Activated naive CD8-positive, alpha-beta T cell treated with anti-CD3 and anti-CD28 coated beads, Interleukin-2, amount 50 U/mL, for 24 hours (primary cell): ENCODE measurements around the gene BANK1.

Source experiments
- ATAC-seq: fragments of 150-1000 bp; cut with Tn5 transposase; one replicate; pipeline ENCODE4 v1.10.0; 2021
- DNase-seq: peaks from one replicate; pipeline ENCODE4 v3.0.0; 2021
- H3K27ac Mint-ChIP-seq: one replicate; pipeline ENCODE4 v1.8.0; 2021; ENCODE audit warnings: mild to moderate bottlenecking, mixed read lengths
- H3K27me3 Mint-ChIP-seq: one replicate; pipeline ENCODE4 v1.8.0; 2021; ENCODE audit warnings: mixed read lengths
- H3K36me3 Mint-ChIP-seq: one replicate; pipeline ENCODE4 v1.8.0; 2021; ENCODE audit warnings: low read depth, mixed read lengths
- H3K4me1 Mint-ChIP-seq: one replicate; pipeline ENCODE4 v1.8.0; 2021; ENCODE audit warnings: mixed read lengths
- H3K4me3 Mint-ChIP-seq: one replicate; pipeline ENCODE4 v1.8.0; 2021; ENCODE audit warnings: mild to moderate bottlenecking, moderate library complexity, mixed read lengths
- H3K9me3 Mint-ChIP-seq: one replicate; pipeline ENCODE4 v1.8.0; 2021; ENCODE audit warnings: mixed read lengths

The BANK1 gene

GRCh38 chr4:101843054-101843453, 52.5 kb downstream of the BANK1 start:
- H3K9me3 Mint-ChIP-seq: no peaks in the 10 kb centered on the region
- H3K27ac Mint-ChIP-seq: no peak overlapping the region
- peak overlapping the region; percentile 29 for H3K4me3 Mint-ChIP-seq
- H3K4me1 Mint-ChIP-seq: no peaks in the 10 kb centered on the region
- H3K36me3 Mint-ChIP-seq: no peaks in the 10 kb centered on the region
- ATAC-seq (no peak), DNase-seq (no peak)
- H3K27me3 Mint-ChIP-seq: no peaks in the 10 kb centered on the region

- H3K27ac Mint-ChIP-seq: no peak overlapping the region
- no peaks in the 10 kb centered on the region for H3K27me3 Mint-ChIP-seq
- no peaks in the 10 kb centered on the region for H3K4me1 Mint-ChIP-seq
- ATAC-seq: no peak
- DNase-seq: no peak
- no peaks in the 10 kb centered on the region for H3K9me3 Mint-ChIP-seq
- H3K36me3 Mint-ChIP-seq: no peaks in the 10 kb centered on the region
- H3K4me3 Mint-ChIP-seq: no peak overlapping the region
Measured at GRCh38 chr4:101846550-101846949, 56.0 kb downstream of the BANK1 start.

DNA sequence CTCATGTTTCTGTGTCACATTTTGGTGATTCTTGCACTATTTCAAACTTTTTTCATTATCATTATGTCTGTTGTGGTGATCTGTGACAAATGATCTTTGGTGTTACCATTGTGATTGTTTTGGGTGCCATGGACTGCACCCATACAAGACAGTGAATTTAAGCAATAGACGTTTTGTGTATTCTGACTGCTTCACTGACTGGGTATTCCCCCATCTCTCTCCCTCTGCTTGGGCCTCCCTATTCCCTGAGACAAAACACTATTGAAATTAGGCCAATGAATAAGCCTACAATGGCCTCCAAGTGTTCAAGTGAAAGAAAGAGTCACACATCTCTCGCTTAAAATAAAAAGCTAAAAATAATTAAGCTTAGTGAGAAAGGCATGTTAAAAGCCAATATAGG, 60.2 kb downstream of the BANK1 start:
- Mint-ChIP-seq H3K27ac (no peak overlapping the region), H3K4me3 (no peak overlapping the region), H3K36me3 (no peaks in the 10 kb centered on the region), H3K4me1 (no peaks in the 10 kb centered on the region), H3K27me3 (no peaks in the 10 kb centered on the region), H3K9me3 (no peaks in the 10 kb centered on the region)
- ATAC-seq (no peak), DNase-seq (no peak)

DNA sequence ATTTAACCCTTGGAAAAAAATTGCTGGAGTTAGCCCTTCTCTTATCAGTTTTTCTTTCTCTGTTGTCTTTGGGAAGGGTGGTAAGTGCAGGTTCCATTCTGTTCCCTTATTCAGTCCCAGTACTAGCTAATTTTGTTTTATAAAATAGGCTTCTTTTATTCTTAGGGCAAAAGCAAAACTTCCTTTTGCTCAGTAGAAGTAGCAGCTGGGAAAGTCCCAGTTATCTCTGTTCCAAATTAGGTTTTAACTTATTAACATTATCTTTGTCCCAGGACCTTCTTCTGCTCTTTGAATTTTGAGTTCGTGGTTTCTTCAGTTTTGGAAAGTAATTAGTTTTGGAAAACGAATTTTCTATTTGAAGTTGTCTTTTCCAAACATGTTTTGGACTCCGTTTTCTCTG, 61.1 kb downstream of the BANK1 start:
- Mint-ChIP-seq H3K4me3 (no peak overlapping the region), H3K9me3 (no peaks in the 10 kb centered on the region), H3K27me3 (no peaks in the 10 kb centered on the region), H3K4me1 (peaks cover under 1% of the 10 kb centered on the region), H3K27ac (peak overlapping the region; percentile 66), H3K36me3 (no peaks in the 10 kb centered on the region)
- DNase-seq: no peak
- ATAC-seq: no peak

GRCh38 chr4:101853028-101853427, 62.5 kb downstream of the BANK1 start:
- H3K9me3 Mint-ChIP-seq: no peaks in the 10 kb centered on the region
- no peak for ATAC-seq
- no peaks in the 10 kb centered on the region for H3K27me3 Mint-ChIP-seq
- no peak for DNase-seq
- peaks cover 4% of the 10 kb centered on the region for H3K4me1 Mint-ChIP-seq
- no peaks in the 10 kb centered on the region for H3K36me3 Mint-ChIP-seq
- H3K27ac Mint-ChIP-seq: peak overlapping the region; percentile 37
- H3K4me3 Mint-ChIP-seq: no peak overlapping the region

DNA sequence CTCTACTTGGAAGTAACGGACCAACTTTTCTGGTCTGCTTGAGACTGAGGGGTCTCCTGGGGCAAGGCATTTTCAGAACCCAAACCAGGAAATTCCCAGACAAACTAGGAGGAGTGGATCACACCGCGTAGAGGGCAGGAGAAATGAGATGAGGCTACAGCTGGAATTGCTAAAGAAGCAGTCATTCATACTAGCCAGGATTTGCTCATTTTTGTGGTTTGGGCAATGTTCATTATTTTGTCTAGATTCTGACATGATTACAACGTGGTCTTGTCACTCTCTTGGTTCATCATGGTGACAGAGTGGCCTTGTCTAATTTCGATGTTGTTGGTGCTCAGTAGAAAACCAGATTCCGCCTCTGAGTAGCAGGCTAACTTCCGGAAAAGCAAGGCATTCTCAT, 63.2 kb downstream of the BANK1 start:
- Mint-ChIP-seq H3K4me1 (peaks cover 4% of the 10 kb centered on the region), H3K27me3 (no peaks in the 10 kb centered on the region), H3K27ac (no peak overlapping the region), H3K36me3 (no peaks in the 10 kb centered on the region), H3K4me3 (no peak overlapping the region), H3K9me3 (no peaks in the 10 kb centered on the region)
- DNase-seq (no peak), ATAC-seq (no peak)

DNA sequence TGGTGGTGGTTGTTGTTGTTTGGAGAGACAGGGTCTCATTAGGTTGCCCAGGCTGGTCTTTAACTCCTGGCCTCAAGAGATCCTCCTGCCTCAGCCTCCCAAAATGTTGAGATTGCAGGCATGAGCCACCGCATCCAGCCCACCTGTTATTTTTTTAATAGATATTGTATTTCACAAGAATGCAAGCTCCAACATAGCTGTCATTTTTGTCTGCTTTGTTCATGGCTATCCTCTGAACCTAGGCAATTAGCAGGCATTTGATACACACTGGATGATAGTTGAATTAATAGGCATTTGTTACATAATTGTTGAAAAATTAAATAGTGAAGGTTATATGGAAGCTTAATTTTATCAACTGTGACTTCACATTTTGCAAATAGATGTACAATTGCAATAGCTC, 64.7 kb downstream of the BANK1 start:
- Mint-ChIP-seq H3K27me3 (no peaks in the 10 kb centered on the region), H3K4me3 (no peak overlapping the region), H3K36me3 (no peaks in the 10 kb centered on the region), H3K9me3 (no peaks in the 10 kb centered on the region), H3K4me1 (peaks cover 4% of the 10 kb centered on the region), H3K27ac (no peak overlapping the region)
- DNase-seq (no peak), ATAC-seq (no peak)

- Mint-ChIP-seq H3K27ac (peak overlapping the region; percentile 2), H3K36me3 (peaks cover 3% of the 10 kb centered on the region), H3K9me3 (no peaks in the 10 kb centered on the region), H3K4me1 (peaks cover 4% of the 10 kb centered on the region), H3K27me3 (no peaks in the 10 kb centered on the region), H3K4me3 (no peak overlapping the region)
- no peak for ATAC-seq
- DNase-seq: no peak
Measured at GRCh38 chr4:101856149-101856548, 65.6 kb downstream of the BANK1 start.

DNA sequence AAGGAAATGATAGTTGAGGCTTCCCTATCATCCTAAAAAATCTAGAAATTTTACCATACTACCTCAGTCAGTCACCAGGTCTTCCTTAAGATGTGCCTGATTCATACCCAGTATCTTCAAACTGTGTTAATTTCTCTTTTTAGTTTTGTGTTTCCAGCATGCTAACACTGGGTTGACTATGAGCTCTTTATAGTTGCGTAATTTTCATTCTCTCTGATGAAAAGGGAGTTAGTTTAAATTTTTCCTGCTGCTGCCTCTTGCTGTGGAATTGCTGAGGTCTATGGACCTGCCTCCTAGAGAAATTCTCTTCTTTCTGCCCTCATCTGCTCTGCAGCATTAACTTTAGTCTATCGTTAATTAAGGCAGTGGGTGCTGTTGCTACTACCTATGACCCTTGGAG, 66.6 kb downstream of the BANK1 start:
- no peak overlapping the region for H3K27ac Mint-ChIP-seq
- ATAC-seq (no peak), DNase-seq (no peak)
- no peaks in the 10 kb centered on the region for H3K9me3 Mint-ChIP-seq
- H3K36me3 Mint-ChIP-seq: peaks cover 3% of the 10 kb centered on the region
- H3K4me1 Mint-ChIP-seq: peaks cover 4% of the 10 kb centered on the region
- H3K4me3 Mint-ChIP-seq: no peak overlapping the region
- H3K27me3 Mint-ChIP-seq: no peaks in the 10 kb centered on the region

- Mint-ChIP-seq H3K9me3 (no peaks in the 10 kb centered on the region), H3K4me1 (peaks cover 4% of the 10 kb centered on the region), H3K36me3 (peaks cover 3% of the 10 kb centered on the region), H3K27me3 (no peaks in the 10 kb centered on the region), H3K4me3 (no peak overlapping the region), H3K27ac (no peak overlapping the region)
- ATAC-seq (no peak), DNase-seq (no peak)
Measured at GRCh38 chr4:101858641-101859040, 68.1 kb downstream of the BANK1 start.

- Mint-ChIP-seq H3K27ac (no peak overlapping the region), H3K27me3 (no peaks in the 10 kb centered on the region), H3K36me3 (peaks cover 3% of the 10 kb centered on the region), H3K9me3 (no peaks in the 10 kb centered on the region), H3K4me3 (no peak overlapping the region), H3K4me1 (peaks cover 2% of the 10 kb centered on the region)
- DNase-seq: no peak
- no peak for ATAC-seq
Measured at GRCh38 chr4:101862595-101862994, 72.1 kb downstream of the BANK1 start.

DNA sequence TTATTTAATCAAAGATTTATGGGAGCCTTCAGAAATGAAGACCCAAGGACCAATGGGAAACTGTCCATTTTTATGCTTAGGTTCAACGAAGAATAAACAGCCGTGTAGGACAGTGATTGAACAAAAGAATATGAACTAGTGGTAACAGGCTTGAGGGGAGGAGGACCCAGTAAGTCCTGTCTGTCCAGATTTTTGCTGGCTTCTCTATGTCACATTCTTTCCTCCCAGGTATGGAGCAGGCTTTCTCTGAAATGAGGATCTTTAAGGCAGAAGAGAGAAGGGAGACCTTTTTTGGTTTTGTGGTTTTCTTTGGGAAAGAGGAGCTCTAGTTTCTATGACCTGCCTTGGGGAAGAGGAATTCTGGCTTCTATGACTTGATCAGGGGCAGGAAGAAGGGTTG, 74.1 kb downstream of the BANK1 start:
- no peaks in the 10 kb centered on the region for H3K4me1 Mint-ChIP-seq
- ATAC-seq (no peak), DNase-seq (no peak)
- no peaks in the 10 kb centered on the region for H3K27me3 Mint-ChIP-seq
- no peaks in the 10 kb centered on the region for H3K9me3 Mint-ChIP-seq
- H3K27ac Mint-ChIP-seq: no peak overlapping the region
- H3K4me3 Mint-ChIP-seq: no peak overlapping the region
- H3K36me3 Mint-ChIP-seq: peaks cover 3% of the 10 kb centered on the region

DNA sequence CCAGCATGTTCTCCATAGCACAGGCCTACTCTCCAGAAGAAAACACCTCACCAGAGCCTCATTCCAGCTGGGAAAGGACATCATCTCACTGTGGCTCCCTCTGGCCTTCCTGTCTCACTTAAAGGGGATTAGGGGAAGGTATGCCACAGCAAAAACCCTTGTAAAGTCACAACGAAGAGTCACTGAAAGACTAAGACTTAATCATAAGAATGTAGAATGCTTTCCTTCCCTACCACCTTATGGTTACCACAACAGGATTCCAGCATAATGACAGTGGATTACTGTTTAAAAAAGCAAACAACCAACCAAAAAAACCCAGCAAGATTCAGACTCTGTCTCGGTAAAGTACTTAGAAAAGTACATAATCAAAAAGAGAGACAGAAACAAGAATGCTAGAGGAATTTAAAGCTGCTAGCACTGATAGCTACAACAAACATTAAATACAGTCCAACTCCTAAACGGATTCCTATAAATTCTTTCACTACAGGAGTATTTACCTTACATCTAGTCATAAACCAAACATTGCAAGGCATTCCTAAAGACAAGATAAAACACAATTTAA, 75.1 kb downstream of the BANK1 start:
- no peak for ATAC-seq
- Mint-ChIP-seq H3K4me1 (no peaks in the 10 kb centered on the region), H3K36me3 (peaks cover 3% of the 10 kb centered on the region), H3K4me3 (no peak overlapping the region), H3K27me3 (no peaks in the 10 kb centered on the region), H3K27ac (no peak overlapping the region), H3K9me3 (no peaks in the 10 kb centered on the region)
- DNase-seq: no peak

GRCh38 chr4:101870874-101871273, 80.3 kb downstream of the BANK1 start:
- Mint-ChIP-seq H3K36me3 (peaks cover 5% of the 10 kb centered on the region), H3K4me1 (no peaks in the 10 kb centered on the region), H3K9me3 (no peaks in the 10 kb centered on the region), H3K27me3 (no peaks in the 10 kb centered on the region), H3K27ac (no peak overlapping the region), H3K4me3 (no peak overlapping the region)
- no peak for ATAC-seq
- DNase-seq: no peak

GRCh38 chr4:101871962-101872676, 81.6 kb downstream of the BANK1 start:
- ATAC-seq: no peak
- H3K27ac Mint-ChIP-seq: peak overlapping the region; percentile 64
- peaks cover 5% of the 10 kb centered on the region for H3K36me3 Mint-ChIP-seq

GRCh38 chr4:101885574-101885973, 95.0 kb downstream of the BANK1 start:
- H3K27me3 Mint-ChIP-seq: no peaks in the 10 kb centered on the region
- no peaks in the 10 kb centered on the region for H3K4me1 Mint-ChIP-seq
- H3K4me3 Mint-ChIP-seq: no peak overlapping the region
- H3K36me3 Mint-ChIP-seq: peaks cover 2% of the 10 kb centered on the region
- peaks cover 7% of the 10 kb centered on the region for H3K9me3 Mint-ChIP-seq
- no peak for ATAC-seq
- DNase-seq: no peak
- H3K27ac Mint-ChIP-seq: no peak overlapping the region

More at GRCh38 chr4:101871962-101872676, 81.6 kb downstream of the BANK1 start:
- H3K27me3 Mint-ChIP-seq: no peaks in the 10 kb centered on the region
- DNase-seq: no peak
- no peaks in the 10 kb centered on the region for H3K9me3 Mint-ChIP-seq
- H3K4me1 Mint-ChIP-seq: no peaks in the 10 kb centered on the region
- H3K4me3 Mint-ChIP-seq: no peak overlapping the region
